Measurements from ENCODE around the gene LAMTOR5. TPM values are rescaled to one million over a fixed set of nuclear protein-coding genes. Genes with fewer than 3 reads are reported as not detected.
"Not testable (repeated sequence)": the region's sequence is repeated elsewhere in the genome, so short reads cannot be mapped to it uniquely, and the experiment has no call there.

Gene LAMTOR5
- total RNA-seq, 1 experiment from 2014 or later: 206 TPM

- in situ Hi-C loops (cut with HindIII; ENCODE audit: low pct_unique_long_range_greater_than_20kb, low sequenced_read_pairs): no loop called here
- peak; percentile 70 for DNase-seq (ENCODE audit: low read depth, low spot score)
Observed at GRCh38 chr1:110433803-110434202, 26.3 kb upstream of the LAMTOR5 start.

DNA sequence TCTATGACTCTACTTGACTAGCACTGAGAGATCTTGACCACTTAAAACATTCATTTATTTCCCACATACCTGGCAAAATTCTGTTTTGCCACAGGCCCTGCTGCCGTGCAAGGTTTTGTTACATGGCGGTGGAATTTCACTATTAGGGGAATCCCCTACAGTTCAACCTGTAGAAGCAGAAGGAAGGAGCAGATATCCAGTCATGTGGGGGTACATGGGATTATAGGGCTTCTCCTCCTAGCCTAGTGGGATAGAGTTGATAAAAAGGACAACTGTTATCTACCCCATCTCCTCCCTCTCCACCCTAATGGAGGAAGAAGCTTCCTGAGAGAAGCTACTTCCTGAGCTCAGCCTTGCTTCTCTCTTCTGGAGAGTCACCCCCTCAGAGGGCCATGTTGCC lies 25.7 kb upstream of the LAMTOR5 start:
- DNase-seq (ENCODE audit: low read depth, low spot score): no peak
- in situ Hi-C loops (cut with HindIII; ENCODE audit: low pct_unique_long_range_greater_than_20kb, low sequenced_read_pairs): no loop called here

- in situ Hi-C loops (cut with HindIII; ENCODE audit: low pct_unique_long_range_greater_than_20kb, low sequenced_read_pairs): no loop called here
- no peak for DNase-seq (ENCODE audit: low read depth, low spot score)
Observed at GRCh38 chr1:110430901-110431300, 23.4 kb upstream of the LAMTOR5 start.

GRCh38 chr1:110430366-110430765 lies 22.9 kb upstream of the LAMTOR5 start:
- DNase-seq (ENCODE audit: low read depth, low spot score): no peak
- in situ Hi-C loops (cut with HindIII; ENCODE audit: low pct_unique_long_range_greater_than_20kb, low sequenced_read_pairs): no loop called here

DNA sequence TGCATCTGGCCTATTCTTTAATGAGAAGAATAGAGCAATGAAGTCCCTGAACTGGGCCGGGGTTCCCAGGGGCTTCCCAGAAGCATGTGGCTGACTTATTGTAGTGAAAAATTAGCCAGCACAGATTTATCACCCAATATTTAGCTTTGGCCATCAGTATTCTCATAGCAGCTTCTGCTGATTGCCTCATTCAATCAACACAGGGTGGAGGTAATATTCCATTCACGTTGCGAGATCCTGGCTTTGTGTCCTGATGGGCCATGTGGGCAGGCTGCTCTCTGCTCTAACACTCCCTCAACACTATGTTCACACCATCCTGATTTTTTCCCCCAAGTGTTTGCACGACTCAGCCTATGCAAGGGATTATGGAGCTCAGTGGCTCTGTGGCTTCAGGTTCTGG lies 21.5 kb upstream of the LAMTOR5 start:
- DNase-seq (ENCODE audit: low read depth, low spot score): no peak
- in situ Hi-C loops (cut with HindIII; ENCODE audit: low pct_unique_long_range_greater_than_20kb, low sequenced_read_pairs): no loop called here

GRCh38 chr1:110426854-110427253 lies 19.4 kb upstream of the LAMTOR5 start:
- DNase-seq (ENCODE audit: low read depth, low spot score): no peak
- in situ Hi-C loops (cut with HindIII; ENCODE audit: low pct_unique_long_range_greater_than_20kb, low sequenced_read_pairs): no loop called here

- in situ Hi-C loops (cut with HindIII; ENCODE audit: low pct_unique_long_range_greater_than_20kb, low sequenced_read_pairs): no loop called here
- DNase-seq (ENCODE audit: low read depth, low spot score): no peak
Observed at GRCh38 chr1:110425612-110426152, 18.2 kb upstream of the LAMTOR5 start.

DNA sequence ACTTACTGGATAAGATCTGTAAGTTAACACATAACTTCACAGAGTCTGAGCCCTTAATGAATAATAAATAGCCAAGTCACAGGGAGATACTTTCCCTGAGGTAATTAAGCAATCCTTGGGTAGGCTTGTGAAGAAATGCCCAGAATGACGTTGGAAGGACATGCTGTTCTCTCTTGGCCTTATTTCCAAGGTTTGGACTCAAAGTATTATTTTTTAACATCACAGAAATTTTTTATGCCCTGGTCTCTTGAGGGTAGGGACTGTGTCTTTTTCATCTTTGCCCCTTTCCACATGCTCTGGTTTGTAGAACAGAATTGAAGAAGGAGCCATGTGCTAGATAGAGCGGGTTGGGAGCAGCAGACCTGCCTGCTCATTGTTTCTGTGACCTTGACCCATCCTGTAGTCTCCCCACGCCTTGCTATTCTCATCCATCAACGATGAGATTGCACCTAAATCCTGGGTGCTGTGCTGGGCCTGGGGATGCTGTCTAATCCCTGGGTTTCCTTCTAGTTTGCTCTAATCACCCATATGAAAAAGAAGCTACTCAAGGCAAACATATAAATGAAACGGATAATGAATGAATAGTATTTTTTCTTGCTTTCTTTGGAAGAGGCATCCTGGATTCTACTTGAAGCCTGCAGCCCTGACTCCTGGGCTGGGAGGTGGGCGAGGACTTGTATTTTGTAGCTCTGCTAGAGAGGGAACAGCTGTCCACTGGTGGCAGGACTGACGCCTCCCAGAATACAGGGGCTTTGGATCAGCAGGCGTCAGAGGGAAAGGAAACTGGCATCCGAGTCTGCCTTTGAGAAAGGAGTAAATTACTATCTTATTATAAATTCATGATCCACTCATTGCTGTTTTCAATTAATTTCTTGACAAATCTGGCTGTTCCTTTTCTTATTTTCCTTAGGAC lies 17.5 kb upstream of the LAMTOR5 start:
- no peak for DNase-seq (ENCODE audit: low read depth, low spot score)
- in situ Hi-C loops (cut with HindIII; ENCODE audit: low pct_unique_long_range_greater_than_20kb, low sequenced_read_pairs): no loop called here

GRCh38 chr1:110420874-110421793 lies 13.6 kb upstream of the LAMTOR5 start:
- no peak for DNase-seq (ENCODE audit: low read depth, low spot score)
- in situ Hi-C loops (cut with HindIII; ENCODE audit: low pct_unique_long_range_greater_than_20kb, low sequenced_read_pairs): no loop called here

DNA sequence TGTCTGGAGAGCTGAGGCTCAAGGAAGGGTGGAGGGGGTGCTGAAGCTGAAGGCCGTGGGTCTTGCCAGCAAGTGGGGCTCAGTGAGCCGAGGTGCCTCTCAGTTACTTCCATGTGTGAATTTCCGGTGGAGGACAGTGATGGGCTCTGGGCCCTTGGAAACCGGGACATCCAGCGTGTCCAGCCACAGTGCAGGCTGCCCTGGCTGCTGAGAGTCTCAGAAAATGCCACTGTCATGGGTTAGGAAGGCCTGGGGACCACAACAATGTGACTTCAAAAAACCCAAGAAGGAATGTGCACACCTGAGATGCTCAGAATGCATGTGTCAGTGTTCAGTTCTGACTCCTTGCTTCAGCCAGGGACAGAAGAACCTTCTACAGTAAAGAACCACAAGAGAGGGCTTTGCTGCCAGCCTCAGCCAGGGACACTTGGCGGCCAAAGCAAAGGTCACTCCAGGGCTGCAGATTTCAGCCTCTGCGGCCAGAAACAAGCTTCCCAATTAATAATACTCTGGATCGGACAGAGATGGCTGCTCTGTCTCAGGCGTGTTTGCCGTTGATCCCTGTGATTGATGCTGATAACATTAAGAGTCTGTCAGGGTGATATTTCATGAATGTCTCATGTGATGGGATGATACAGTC lies 12.6 kb upstream of the LAMTOR5 start:
- in situ Hi-C loops (cut with HindIII; ENCODE audit: low pct_unique_long_range_greater_than_20kb, low sequenced_read_pairs): no loop called here
- DNase-seq (ENCODE audit: low read depth, low spot score): no peak

- in situ Hi-C loops (cut with HindIII; ENCODE audit: low pct_unique_long_range_greater_than_20kb, low sequenced_read_pairs): no loop called here
- no peak for DNase-seq (ENCODE audit: low read depth, low spot score)
Observed at GRCh38 chr1:110418729-110419128, 11.2 kb upstream of the LAMTOR5 start.

DNA sequence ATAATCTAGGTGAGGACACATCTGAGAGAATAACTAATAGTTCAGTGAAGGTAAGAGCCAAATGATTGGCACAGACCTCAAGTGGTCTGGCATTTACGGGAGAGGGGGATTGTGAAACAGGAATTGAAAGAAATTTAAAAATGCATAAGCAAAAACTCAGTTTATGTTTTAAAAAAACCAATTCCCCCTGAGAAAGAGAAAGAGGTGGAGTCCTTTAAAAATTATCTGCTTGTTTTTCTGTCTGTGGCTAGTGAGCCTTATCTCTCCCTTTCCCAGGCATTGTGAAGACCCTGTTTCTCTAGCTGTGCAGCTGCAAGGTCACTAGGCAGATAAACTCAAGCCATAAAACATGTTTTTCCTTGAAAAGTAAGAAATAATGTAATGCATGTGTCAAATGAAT lies 5.6 kb upstream of the LAMTOR5 start:
- in situ Hi-C loops (cut with HindIII; ENCODE audit: low pct_unique_long_range_greater_than_20kb, low sequenced_read_pairs); DNase-seq (ENCODE audit: low read depth, low spot score): not testable (repeated sequence)

DNA sequence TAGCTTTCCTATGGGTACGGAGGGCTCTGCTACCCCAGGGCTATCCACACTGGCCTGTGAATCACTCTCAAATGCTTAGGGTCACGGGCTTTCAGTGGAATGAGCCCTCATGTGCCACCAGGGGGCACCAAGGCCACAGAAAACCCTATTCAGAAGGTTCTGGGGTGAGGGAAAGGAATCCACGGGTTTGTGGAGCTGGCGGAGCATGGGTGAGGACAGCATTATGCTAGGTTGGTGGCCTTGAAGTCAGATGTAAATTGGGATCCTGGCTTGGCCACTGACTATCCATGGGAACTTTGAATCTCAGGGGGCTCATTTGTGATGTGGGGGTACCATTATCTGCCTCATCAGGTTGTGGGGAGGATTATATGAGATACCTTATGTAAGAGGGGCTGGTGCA lies 5.1 kb upstream of the LAMTOR5 start:
- in situ Hi-C loops (cut with HindIII; ENCODE audit: low pct_unique_long_range_greater_than_20kb, low sequenced_read_pairs): no loop called here

DNA sequence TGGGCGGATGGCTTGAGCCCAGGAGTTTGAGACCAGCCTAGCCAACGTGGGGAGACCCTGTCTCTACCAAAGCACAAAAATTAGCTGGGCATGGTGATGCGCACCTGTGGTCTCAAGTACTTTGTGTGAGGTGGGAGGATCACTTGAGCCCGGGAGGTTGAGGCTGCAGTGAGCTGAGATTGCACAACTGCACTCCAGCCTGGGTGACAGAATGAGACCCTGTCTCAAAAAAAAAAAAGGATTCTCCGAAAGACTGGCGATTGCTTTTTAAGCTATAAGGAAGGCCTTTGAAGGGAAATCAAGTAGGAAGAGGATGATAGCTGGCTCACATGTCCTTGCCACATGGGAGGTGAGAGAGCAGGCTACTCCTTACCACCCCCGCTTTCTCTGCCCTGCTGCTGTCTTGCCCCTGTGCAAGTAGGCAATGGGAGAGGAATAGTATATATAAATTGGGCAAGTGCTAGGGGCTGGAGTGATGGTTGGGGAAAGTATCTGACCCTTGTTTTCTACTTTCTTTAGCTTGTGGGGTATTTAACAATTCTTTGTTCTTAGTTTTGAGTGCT lies 3.8 kb upstream of the LAMTOR5 start:
- no peak for DNase-seq (ENCODE audit: low read depth, low spot score)
- in situ Hi-C loops (cut with HindIII; ENCODE audit: low pct_unique_long_range_greater_than_20kb, low sequenced_read_pairs): no loop called here

More for the DNA sequence above, 5.1 kb upstream of the LAMTOR5 start:
- peak; percentile 85 for DNase-seq (ENCODE audit: low read depth, low spot score)

DNA sequence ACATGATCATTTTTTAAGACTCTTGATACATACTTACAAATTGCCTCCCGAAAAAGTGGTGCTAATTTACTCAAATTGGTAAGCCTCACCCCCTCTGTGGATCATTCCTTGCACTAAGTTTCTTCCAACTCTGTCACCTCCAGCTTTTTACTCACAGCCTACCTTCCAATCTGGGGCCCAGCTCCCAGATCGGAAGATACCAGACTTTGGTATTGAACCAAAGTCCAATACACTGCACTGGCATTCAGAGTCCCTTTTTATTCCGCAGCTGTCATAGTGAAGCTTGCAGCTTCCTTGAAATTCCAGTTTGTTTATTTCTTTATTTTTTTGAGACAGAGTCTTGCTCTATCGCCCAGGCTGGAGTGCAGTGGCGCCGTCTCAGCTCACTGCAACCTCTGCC lies 1.8 kb upstream of the LAMTOR5 start:
- no peak for DNase-seq (ENCODE audit: low read depth, low spot score)
- in situ Hi-C loops (cut with HindIII; ENCODE audit: low pct_unique_long_range_greater_than_20kb, low sequenced_read_pairs): no loop called here

GRCh38 chr1:110408488-110408887 lies 994 bp upstream of the LAMTOR5 start:
- DNase-seq (ENCODE audit: low read depth, low spot score): no peak
- in situ Hi-C loops (cut with HindIII; ENCODE audit: low pct_unique_long_range_greater_than_20kb, low sequenced_read_pairs): no loop called here

GRCh38 chr1:110406407-110406806 lies 1.1 kb downstream of the LAMTOR5 start:
- DNase-seq (ENCODE audit: low read depth, low spot score); in situ Hi-C loops (cut with HindIII; ENCODE audit: low pct_unique_long_range_greater_than_20kb, low sequenced_read_pairs): not testable (repeated sequence)

All from SK-MEL-5 (cell line).